Activated CD4-positive, alpha-beta T cell treated with anti-CD3 and anti-CD28 coated beads, Interleukin-10, Interleukin-2, amounts not matched to agents 100 ng/mL and 50 ng/mL, durations not matched to agents 16 hours and 8 hours (primary cell): ENCODE results near the gene PPTC7.
"Not testable (repeated sequence)": the region's sequence is repeated elsewhere in the genome, so short reads cannot be mapped to it uniquely, and the experiment has no call there.

Experiments
- DNase-seq: peaks from one replicate; pipeline ENCODE4 v3.0.0-alpha.2; 2020

PPTC7 gene

DNA sequence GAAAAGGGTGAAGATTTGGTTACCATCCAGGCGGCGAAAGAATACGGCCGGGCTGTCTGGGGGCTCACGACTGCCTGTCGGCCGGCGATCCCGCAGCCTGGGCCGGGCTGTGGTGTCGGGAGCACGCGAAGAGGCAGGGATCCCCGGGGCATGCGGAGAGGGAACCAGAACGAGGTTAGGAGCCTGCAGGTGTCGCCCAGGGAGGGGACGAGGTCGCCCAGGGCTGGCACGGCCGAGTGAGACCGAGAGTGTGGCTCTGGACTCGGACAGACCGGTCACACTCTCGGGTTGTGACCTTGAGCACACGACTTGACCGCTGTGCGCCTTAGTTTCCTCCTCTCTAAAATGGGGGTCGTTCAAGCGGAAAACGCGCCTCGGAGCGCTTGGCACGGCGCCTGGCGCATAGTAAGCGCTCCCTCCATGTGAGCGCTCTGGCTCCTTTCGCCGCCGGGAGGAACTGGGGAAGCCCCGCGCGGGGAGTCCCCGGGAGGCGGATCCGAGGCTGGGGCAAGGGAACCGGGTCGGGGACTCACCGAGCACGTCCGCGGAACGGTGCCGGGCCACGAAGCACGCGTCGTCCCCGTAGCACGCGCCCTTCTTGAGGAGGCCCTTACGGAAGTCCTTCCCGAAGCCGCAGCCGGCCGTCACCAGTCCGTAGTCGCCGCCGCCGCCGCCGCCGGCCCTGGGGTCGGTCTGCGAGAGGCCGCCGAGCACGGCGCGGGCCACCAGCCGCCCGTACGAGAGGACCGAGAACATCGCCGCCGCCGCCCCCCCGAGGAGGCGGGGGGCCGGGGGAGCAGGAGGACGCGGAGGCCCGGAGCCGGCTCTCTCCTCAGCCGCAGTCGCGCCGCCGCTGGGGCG, 612 bp downstream of the PPTC7 start:
- peak; percentile 77 for DNase-seq

DNA sequence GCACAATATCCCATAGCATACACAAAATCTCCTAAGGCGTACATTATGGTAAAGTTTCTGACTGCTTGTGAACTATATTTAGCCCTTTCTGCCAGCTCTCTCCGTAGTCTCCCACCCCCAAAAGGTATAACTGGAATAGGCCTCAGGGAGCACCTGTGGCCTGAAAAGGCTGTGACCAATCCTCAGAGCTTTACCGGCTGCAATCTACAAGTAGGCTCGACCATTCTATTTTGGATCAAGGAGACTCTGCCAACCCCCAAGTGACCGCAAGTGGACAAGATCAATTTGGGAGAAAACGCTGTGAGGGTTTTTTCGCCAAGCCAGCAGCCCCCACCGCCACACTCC, 1.2 kb downstream of the PPTC7 start:
- DNase-seq = no peak

DNA sequence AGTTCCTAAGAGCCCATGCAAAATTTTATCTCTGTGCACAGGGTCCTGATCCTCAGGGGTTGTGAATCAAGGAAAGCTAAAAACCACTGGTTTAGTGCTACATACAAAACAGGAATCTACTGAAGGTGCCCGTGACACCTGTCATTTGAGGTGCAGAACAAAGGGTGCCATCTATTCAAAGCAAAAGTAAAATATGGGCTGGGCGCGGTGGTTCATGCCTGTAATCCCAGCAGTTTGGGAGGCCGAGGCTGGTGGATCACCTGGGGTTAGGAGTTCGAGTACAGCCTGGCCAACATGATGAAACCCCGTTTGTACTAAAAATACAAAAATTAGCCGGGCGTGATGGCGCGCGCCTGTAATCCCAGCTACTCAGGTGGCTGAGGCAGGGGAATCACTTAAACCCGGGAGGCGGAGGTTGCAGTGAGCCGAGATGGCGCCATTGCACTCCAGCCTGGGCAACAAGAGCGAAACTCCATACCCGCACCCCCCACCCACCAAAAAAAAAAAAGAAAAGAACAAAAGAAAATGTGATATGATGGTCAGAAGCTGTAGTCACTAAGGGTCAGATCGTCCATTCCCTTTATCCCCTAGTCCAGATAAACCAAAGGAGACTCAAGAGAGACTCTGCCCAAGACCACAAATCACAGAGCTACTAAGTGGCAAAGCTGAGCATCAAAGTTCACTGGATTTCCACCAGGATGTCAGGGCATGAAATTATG, 3.4 kb downstream of the PPTC7 start:
- DNase-seq = peak; percentile 38

DNA sequence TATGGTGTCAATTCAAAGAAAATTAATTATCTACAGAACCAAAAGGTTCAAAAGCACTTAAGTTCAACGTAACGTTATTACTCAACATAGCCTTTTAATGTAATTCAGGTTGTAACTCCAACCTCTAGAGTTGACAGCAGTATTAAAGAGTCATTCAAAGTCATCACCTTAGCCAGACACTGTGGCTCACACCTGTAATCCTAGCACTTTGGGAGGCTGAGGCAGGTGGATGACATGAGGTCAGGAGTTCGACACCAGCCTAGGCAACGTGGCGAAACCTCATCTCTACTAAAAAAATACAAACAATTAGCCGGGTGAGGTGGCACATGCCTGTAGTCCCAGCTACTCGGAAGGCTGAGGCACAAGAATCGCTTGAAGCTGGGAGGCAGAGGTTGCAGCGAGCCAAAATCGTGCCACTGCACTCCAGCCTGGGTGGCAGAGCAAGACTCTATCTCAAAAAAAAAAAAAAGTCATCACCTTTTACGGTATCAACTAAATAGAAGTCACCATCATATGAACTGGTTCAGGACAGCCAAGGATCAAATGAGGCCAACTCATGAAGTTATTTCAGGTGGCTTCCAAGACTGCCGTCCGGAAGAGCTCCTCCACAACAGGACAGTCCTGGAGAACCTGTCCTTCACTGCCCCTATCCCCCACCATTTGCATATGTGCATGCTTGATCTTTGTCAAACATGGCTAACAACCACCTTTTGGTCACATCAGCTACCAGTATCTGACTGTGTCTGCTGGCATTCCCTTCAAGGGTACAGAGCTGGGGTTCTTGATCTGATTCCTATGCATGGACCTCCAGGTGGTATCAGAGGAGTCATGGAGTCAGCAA, 4.2 kb downstream of the PPTC7 start:
- DNase-seq = peak; percentile 63

DNA sequence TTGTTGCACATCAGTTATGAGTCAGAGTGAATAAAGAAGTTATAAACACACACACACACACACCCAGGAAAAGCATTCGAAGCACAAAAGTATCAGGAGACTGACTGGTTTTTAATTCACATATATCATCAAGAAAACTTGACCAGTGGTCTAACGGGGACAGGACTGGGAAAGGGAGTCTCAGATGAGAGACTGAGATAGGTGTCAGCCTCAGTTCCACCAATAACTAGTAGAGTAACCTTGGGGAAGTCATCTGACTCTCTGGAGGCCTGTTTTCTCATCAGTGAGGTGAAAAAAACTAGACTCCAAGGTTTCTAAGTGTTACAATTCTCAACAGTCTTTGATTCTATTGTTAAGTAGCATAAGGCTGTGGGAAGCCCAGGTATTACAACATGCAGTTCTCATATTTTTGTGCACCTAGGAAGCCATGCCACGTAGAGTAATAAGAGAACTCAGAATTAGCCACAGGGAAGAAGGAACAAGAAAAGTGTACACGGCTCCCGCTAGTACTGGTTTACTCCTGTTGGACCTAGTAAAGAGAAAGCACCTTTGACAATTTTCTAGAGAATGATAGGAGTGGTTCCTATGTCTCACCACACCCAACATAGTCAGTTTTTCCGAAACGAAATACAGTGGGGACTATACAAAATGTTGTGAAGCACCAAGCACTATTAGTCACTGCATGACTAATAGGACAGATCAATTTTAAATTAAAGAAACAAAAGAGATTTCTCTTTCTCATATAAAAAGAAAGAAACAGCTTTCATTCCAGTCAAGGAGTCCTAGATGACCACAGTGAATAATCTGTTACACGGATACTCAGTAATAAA, 5.0 kb downstream of the PPTC7 start:
- peak; percentile 92 for DNase-seq

DNA sequence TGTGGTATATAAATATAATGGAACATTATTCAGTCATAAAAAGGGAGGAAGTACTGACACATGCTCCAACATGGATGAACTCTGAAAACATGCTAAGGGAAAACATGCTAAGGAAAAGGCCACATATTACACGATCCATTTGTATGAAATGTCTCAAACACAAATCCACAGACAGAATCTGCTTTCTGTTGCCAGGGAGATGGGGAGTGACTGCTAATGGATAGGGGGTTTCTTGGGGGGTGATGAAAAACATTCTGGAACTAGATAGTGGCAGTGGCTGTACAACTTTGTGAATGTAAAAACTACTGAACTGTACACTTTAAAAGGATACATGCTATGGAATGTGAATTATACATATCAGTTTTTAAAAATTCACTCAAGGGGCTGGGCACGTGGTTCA, 6.6 kb downstream of the PPTC7 start:
- no peak for DNase-seq

DNA sequence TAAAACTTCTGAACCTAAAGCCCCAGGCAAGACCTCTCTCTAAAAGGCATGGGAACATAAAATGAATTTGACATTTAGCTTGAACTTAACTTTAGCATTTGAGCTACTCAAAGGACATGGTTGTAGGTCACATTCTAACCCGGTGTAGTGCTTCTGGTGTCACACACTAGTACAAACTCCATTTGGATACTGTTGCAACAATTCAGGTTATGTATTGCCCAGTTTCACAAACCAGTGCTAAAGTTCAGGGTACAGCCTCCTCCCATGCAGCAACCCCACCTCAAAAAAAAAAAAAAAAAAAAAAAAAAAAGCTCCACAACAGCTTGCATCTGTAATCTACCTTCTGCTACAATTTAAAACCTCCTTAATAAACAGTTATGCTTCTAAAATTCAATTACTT, 7.8 kb downstream of the PPTC7 start:
- no peak for DNase-seq

DNA sequence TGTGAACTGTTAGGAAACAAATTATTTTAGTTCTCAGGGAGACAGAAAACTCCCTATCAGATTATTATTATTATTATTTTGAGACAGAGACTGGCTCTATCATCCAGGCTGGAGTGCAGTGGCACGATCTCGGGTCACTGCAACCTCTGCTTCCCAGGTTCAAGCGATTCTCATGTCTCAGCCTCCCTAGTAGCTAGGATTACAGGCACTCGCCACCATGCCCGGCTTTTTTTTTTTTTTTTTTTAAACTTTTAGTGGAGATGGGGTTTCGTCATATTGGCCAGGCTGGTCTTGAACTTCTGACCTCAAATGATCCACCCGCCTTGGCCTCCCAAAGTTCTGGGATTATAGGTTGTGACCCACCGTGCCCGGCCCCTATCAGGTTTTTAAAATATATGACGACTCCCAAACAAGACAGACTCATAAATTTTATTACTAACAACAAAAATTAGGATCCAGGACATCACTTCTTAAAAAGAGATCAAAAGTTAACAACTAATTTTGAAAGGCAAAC, 8.3 kb downstream of the PPTC7 start:
- not testable (repeated sequence) for DNase-seq

DNA sequence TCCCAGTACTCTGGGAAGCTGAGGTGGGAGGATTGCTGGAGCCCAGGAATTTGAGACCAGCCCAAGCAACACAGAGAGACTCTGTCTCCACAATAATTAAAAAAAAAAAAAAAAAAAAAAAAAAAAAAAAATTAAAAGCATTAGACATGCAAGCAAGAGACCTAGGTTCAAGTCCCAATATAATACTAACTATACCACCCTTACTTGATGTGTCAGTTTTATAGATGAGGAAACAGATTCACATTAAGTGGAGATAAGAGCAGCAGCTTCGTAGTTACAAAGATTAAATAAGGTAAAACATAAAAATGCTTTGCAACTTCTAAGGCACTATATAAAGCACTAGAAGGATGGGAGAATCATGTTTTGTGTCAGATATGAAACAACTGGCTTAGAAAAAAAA, 9.1 kb downstream of the PPTC7 start:
- no peak for DNase-seq

DNA sequence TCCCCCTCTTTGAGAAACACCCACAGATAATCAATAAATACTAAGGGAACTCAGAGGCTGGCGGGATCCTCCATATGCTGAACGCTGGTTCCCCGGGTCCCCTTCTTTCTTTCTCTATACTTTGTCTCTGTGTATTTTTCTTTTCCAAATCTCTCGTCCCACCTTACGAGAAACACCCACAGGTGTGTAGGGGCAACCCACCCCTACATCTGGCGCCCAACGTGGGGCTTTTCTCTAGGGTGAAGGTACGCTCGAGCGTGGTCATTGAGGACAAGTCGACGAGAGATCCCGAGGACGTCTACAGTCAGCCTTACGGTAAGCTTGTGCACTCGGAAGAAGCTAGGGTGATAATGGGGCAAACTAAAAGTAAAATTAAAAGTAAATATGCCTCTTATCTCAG, 12.3 kb downstream of the PPTC7 start:
- DNase-seq = not testable (repeated sequence)

DNA sequence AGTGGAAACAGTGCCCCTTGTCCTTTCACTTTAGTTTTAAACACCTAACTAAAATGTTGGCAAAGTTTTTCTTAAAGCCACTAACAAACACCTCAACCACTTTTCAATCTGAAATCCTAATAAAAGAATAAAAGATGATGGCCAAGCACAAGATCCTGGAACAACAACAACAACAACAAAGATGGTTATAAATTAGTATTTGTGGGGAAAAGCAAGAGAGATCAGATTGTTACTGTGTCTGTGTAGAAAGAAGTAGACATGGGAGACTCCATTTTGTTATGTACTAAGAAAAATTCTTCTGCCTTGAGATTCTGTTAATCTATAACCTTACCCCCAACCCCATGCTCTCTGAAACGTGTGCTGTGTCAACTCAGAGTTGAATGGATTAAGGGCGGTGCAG, 13.3 kb downstream of the PPTC7 start:
- not testable (repeated sequence) for DNase-seq

DNA sequence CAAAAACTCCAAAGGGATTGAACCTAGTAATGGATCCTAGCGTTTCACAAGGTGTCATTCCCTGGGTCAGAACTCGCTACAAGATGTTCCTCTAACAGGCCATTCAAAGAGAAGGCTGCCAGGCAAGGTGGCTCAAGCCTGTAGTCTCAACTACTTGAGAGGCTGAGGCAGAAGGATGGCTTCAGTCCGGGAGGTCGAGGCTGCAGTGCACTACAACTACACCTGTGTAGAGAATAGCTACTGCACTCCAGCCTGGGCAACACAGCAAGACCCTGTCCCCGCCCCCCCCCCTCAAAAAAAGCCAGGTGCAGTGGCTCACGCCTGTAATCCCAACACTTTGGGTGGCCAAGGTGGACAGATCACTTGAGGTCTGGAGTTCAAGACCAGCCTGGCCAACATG, 14.4 kb downstream of the PPTC7 start:
- no peak for DNase-seq

DNA sequence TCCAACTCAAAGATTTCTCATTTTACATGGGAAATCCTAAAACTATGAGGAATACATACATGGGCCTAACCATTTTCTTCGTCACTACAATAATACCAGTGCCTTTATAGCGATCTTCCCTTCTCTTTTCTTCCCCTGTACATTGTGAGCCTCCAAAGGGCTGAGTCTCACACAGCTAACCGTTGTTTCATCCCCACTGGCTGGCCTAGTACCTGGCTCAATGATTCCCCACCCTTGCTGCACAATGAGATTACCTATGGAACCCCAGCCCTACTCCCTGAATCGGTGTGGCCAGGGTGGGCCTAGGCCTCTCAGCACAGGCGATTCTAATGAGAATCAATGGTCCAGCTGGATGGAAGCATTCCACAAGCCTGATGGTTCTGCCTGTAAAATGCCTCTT, 16.1 kb downstream of the PPTC7 start:
- DNase-seq = no peak

DNA sequence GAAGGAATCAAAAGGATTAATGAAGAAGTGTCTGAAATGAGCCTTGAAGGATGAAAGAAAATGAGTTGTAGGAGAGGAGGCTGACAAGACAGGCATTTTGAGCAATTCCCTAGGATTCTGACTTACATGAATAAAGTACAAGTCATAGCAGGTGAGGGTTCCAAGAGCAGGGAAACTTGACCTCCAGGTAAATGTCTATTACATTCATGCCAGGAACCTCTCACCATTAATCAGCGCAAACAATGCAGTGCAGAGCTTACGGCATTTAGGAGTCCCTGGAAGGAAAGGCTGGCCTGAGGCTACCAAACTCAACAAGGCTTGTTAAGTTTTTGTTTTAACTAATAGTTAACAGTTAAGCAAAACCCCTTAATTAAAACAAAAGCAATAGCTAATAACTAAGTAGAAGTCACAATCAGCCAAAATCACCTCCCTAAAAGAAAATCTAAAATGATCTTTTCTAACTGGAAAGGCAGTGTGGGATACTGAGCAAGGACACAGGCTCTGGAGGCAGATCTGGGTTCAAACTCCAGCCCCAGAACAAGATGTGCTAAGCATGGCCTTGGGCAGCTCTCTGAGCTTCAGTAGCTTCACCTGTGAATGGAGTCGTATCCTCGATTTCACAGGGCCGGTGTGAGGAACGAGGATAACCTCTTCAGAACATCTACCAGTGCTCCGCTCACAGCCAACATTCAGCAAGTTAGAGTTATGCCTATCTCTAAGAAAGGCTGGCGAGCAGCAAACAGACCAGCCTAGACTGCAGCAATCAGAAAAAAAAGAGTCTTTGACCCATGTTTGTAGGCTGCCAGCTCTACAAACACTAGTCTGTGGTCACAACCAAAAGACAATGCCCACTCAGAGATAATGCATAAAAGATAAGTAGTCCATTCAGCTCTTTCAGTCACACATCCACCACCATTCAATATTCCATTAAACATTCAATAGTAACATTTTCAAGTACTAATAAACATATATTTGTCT, 16.9 kb downstream of the PPTC7 start:
- DNase-seq = no peak

DNA sequence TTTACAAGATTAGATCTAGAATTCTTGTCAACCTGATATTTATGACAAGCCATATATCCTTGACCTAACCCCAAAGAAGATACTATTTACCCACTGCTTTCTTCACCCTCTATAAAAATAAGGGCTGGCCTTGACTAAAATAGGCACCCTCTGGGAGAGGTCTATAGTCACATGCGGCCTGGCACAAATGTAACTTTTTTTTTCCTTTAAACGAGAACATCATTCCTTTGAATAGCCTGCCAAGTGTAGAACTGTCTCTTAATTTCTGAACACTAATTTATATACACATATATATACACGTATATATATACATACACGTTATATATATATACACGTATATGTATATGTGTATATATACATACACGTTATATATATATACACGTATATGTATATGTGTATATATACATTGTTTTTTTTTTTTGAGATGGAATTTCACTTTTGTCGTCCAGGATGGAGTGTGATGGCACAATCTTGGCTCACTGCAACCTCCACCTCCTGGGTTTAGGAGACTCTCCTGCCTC, 18.6 kb downstream of the PPTC7 start:
- DNase-seq = no peak

DNA sequence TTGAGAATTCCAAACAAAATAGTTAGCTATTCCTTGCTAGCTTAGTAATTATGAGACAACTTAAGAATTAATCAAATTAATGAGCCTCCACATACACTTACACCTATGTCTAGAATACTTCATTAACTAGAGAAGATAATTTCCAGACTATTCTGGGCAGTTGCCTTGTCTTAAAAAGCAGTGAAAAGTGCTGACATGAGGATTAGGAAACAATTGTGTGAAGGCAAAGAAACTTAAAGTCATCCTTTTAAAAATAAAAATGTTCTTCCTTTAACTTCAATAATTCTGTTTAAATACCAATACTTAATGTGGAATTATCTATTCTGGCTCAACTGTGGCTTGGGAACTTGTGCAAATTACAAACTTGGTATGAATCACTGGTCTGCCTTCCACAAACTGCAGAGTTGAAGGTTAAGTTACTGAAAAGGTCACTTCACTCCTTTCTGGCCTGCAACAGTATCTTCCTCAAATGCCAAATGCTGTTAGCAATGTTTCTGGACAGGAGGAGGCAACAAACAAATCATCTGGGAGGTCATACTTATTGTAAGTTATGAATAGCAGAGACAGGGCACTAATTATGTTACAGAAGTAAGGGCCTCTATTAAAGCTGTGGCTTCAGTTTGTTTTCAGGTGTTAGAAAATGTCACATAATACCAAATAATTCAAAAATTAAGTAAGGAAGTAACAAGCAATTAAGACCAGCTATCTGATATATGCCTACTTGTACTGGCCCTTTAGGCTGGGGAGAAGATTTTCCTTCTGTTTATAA, 19.2 kb downstream of the PPTC7 start:
- no peak for DNase-seq

DNA sequence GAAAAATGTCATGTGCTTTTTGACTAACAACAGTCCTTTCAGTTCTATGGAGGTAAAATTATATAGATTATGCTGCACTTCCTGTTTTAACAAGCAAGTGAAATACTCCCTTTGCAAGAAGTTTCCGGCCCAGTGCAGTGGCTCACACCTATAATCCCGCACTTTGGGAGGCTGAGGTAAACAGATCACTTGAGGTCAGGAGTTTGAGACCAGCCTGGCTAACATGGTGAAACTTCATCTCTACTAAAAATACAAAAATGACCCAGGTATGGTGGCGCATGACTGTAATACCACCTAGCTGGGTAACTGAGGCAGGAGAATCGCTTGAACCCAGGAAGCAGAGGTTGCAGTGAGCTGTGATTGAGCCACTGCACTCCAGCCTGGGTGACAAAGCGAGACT, 20.7 kb downstream of the PPTC7 start:
- peak; percentile 76 for DNase-seq

DNA sequence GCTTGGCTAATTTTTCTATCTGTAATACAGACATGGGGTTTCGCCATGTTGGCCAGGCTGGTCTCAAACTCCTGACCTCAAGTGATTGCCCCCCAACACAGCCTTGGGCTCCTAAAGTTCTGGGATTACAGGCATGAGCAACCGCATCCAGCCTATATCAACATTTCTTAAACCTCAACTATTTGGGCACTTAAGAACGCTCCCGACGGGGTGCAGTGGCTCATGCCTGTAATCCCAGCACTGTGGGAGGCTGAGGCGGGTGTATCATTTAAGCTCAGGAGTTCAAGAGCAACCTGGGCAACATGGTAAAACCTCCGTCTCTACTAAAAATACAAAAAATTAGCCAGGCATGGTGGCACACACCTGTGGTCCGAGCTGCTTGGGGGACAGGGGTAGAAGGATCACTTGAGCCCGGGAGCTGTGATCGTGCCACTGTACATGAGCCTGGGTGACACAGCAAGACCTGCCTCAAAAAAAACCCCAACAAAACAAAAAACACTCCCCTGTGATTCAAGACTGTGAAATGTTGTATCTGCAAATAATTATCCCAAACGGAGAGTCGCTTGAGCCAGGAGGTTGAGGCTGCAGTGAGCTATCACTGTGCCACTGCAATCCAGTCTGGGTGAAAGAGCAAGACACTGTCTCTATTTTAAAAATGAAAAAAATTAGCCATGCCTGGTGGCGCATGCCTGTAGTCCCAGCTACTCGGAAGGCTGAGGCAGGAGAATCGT, 21.5 kb downstream of the PPTC7 start:
- no peak for DNase-seq

DNA sequence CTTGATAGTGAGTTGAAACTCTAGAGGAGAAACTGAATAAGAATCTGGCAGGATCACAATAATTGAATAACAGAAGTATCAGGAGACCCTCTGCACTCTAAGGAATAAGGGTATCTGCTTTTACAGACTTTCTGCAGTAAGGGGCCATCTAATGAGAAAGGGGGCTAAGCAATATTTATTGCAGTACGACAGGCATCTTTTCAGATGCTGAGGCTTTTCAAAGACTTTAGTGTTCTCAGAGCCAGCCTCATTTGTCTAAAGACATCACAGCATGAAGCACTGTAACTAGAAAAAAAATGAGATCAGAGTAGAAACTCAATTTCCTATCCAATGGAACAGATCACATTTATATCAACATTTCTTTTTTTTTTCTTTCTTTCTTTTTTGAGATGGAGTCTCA, 22.2 kb downstream of the PPTC7 start:
- no peak for DNase-seq
